HCT116 (cell line): Measurements from ENCODE around the gene KIFC3. TPM values are rescaled to one million over a fixed set of nuclear protein-coding genes. Genes with fewer than 3 reads are reported as not detected.

ENCODE experiments used
- ATAC-seq: fragments of 200-7000 bp; cut with Tn5 transposase; 2 replicates; pipeline ENCODE4 v1.9.1; 2020; ENCODE audit warnings: mild to moderate bottlenecking, moderate library complexity
- BruUV-seq: library from RNA; stranded (reverse); fragments of 400-500 nt; replicated peaks from 2 replicates; lab custom pipeline; 2021; lab: Mats Ljungman, UMichigan
- CTCF ChIA-PET: fragments of 300-600 bp; sonication (Branson Sonifier 250); formaldehyde crosslinking; loops from one replicate; lab custom pipeline; 2021; ENCODE audit warnings: antibody characterized with exemption; lab: Charles Lee
- POLR2A ChIA-PET: fragments of 300-600, 350-600 bp; sonication (Branson Sonifier 250); formaldehyde crosslinking; loops from one replicate; lab custom pipeline; 2021; ENCODE audit warnings: antibody characterized with exemption; lab: Charles Lee
- RAD21 ChIA-PET, 2 experiments: fragments of 300-600 bp; sonication (Branson Sonifier 250); formaldehyde crosslinking; loops; one replicate each; lab custom pipeline; 2023; ENCODE audit warnings: low total read pairs in 2 of 2; ENCODE audit not compliant: uncharacterized antibody in 2 of 2, unreplicated experiment in 2 of 2, low non-redundant PET in 1 of 2; lab: Charles Lee
- DNase-seq: peaks from one replicate; pipeline ENCODE4 v3.0.0-alpha.2; 2010; ENCODE audit warnings: low read depth, low spot score
- H2AFZ ChIP-seq: fragments of 200-600 bp; shearing (Covaris generic), sonication (generic); 2 replicates; pipeline ENCODE4 v1.6.1; 2017; ENCODE audit warnings: low read depth, mixed run types, mixed read lengths, antibody characterized with exemption, low read length; ENCODE audit not compliant: poor library complexity, severe bottlenecking
- H3K27ac ChIP-seq: 2 replicates; pipeline ENCODE4 v1.5.1; 2012; ENCODE audit warnings: low read depth, low read length
- H3K27me3 ChIP-seq: fragments of 200-600 bp; sonication (generic); 2 replicates; pipeline ENCODE4 v1.6.1; 2016; ENCODE audit warnings: mixed run types, low read length, mixed read lengths; ENCODE audit not compliant: insufficient read depth
- H3K36me3 ChIP-seq, 2 experiments: fragments of 200-500 bp in 1 of 2; fragments of 200-600 bp in 1 of 2; sonication (Bioruptor generic) in 1 of 2; sonication (generic) in 1 of 2; 2 replicates each; pipeline versions ENCODE4 v1.5.1 to v1.6.1; 2014 to 2016; ENCODE audit warnings: low read length in 2 of 2, inconsistent platforms in 1 of 2, mixed read lengths in 1 of 2, mixed run types in 1 of 2; ENCODE audit not compliant: insufficient read depth in 2 of 2, control insufficient read depth in 1 of 2
- H3K4me1 ChIP-seq, 2 experiments: fragments of 200-600 bp in 1 of 2; sonication (generic) in 1 of 2; 2 replicates each; pipeline versions ENCODE4 v1.5.1 to v1.6.1; 2012 to 2017; ENCODE audit warnings: low read length in 2 of 2, inconsistent platforms in 1 of 2, mild to moderate bottlenecking in 1 of 2, mixed read lengths in 1 of 2, mixed run types in 1 of 2, moderate library complexity in 1 of 2; ENCODE audit not compliant: insufficient read depth in 2 of 2, control insufficient read depth in 1 of 2
- H3K4me2 ChIP-seq: fragments of 200-600 bp; sonication (generic); 2 replicates; pipeline ENCODE4 v1.6.1; 2017; ENCODE audit warnings: mixed run types, low read length, mixed read lengths
- H3K4me3 ChIP-seq, 2 experiments: fragments of 200-600 bp in 1 of 2; sonication (generic) in 1 of 2; replicated peaks in 1 of 2; 2 replicates each; pipeline ENCODE4 v1.5.1; 2011 to 2016; ENCODE audit warnings: low read length in 2 of 2, control low read depth in 1 of 2, low read depth in 1 of 2, mild to moderate bottlenecking in 1 of 2, mixed read lengths in 1 of 2, mixed run types in 1 of 2
- H3K79me2 ChIP-seq: fragments of 200-600 bp; sonication (generic); 2 replicates; pipeline ENCODE4 v1.6.1; 2017; ENCODE audit warnings: mild to moderate bottlenecking, mixed run types, low read length, moderate library complexity, mixed read lengths; ENCODE audit not compliant: insufficient read depth
- H3K9ac ChIP-seq: fragments of 200-600 bp; sonication (generic); 2 replicates; pipeline ENCODE4 v1.6.1; 2016; ENCODE audit warnings: low read length, mixed read lengths
- H3K9me2 ChIP-seq: fragments of 200-600 bp; sonication (generic), shearing (Covaris generic); 2 replicates; pipeline ENCODE4 v1.6.1; 2017; ENCODE audit warnings: mixed run types, mild to moderate bottlenecking, moderate library complexity; ENCODE audit not compliant: insufficient read depth
- H3K9me3 ChIP-seq, 2 experiments: fragments of 200-500 bp in 1 of 2; fragments of 200-600 bp in 1 of 2; sonication (Bioruptor generic) in 1 of 2; sonication (generic) in 1 of 2; 2 replicates each; pipeline ENCODE4 v1.6.1; 2014 to 2017; ENCODE audit warnings: low read length in 2 of 2, mixed read lengths in 2 of 2, inconsistent platforms in 1 of 2, low read depth in 1 of 2, mild to moderate bottlenecking in 1 of 2, mixed run types in 1 of 2, moderate library complexity in 1 of 2; ENCODE audit not compliant: control insufficient read depth in 1 of 2, insufficient read depth in 1 of 2
- H4K20me1 ChIP-seq: fragments of 200-600 bp; sonication (generic), shearing (Covaris generic); 2 replicates; pipeline ENCODE4 v1.6.1; 2017; ENCODE audit warnings: mixed run types, mild to moderate bottlenecking, moderate library complexity; ENCODE audit not compliant: insufficient read depth
- ELF1 ChIP-seq: IDR thresholded peaks from 2 replicates; pipeline ENCODE4 v1.6.1; 2012; ENCODE audit warnings: low read depth, borderline replicate concordance
- FOSL1 ChIP-seq: IDR thresholded peaks from 2 replicates; pipeline ENCODE4 v1.6.1; 2012; ENCODE audit warnings: low read depth
- JUND ChIP-seq: IDR thresholded peaks from 2 replicates; pipeline ENCODE4 v1.6.1; 2012
- POLR2A ChIP-seq: IDR thresholded peaks from 2 replicates; pipeline ENCODE4 v1.7.0; 2011; ENCODE audit warnings: borderline replicate concordance; ENCODE audit not compliant: insufficient read depth, insufficient read length; ENCODE audit errors: extremely low read depth
- POLR2AphosphoS5 ChIP-seq: IDR thresholded peaks from 2 replicates; pipeline ENCODE4 v1.6.1; 2011; ENCODE audit warnings: mild to moderate bottlenecking, low read depth, low read length, moderate library complexity
- RAD21 ChIP-seq: IDR thresholded peaks from 2 replicates; pipeline ENCODE4 v1.6.1; 2012; ENCODE audit warnings: low read depth, mild to moderate bottlenecking
- SIN3A ChIP-seq: IDR thresholded peaks from 2 replicates; pipeline ENCODE4 v1.6.1; 2012; ENCODE audit warnings: low read depth
- SP1 ChIP-seq: IDR thresholded peaks from 2 replicates; pipeline ENCODE4 v1.6.1; 2012; ENCODE audit warnings: low read depth
- SRF ChIP-seq: IDR thresholded peaks from 2 replicates; pipeline ENCODE4 v1.6.1; 2012; ENCODE audit warnings: low read depth
- TCF7L2 ChIP-seq: IDR thresholded peaks from 2 replicates; pipeline ENCODE4 v1.7.0; 2011; ENCODE audit warnings: borderline replicate concordance, inconsistent platforms; ENCODE audit not compliant: insufficient read depth, insufficient read length; ENCODE audit errors: extremely low read depth
- YY1 ChIP-seq: IDR thresholded peaks from 2 replicates; pipeline ENCODE4 v1.6.1; 2011; ENCODE audit warnings: low read length, low read depth, moderate library complexity, mild to moderate bottlenecking; ENCODE audit not compliant: insufficient replicate concordance; ENCODE audit errors: extremely low read depth
- ZFX ChIP-seq: fragments of 450-650 bp; IDR thresholded peaks from 2 replicates; pipeline ENCODE4 v1.6.1; 2017
- ZNF274 ChIP-seq: fragments of 200-500 bp; sonication (Bioruptor generic); IDR thresholded peaks from 2 replicates; pipeline ENCODE4 v1.6.1; 2014; ENCODE audit warnings: mild to moderate bottlenecking, low read depth, low read length, inconsistent platforms
- intact Hi-C: fragments of 100-400 bp; cut with micrococcal nuclease; formaldehyde crosslinking; loops from 2 replicates; pipeline ENCODE4 v1.10.0; 2022
- total RNA-seq: library from RNA; stranded (reverse); gene quantifications from one replicate; pipeline ENCODE4 v1.2.1, GENCODE V29; 2021; ENCODE audit not compliant: unreplicated experiment
- TF ChIP-seq, protein P1 (sequence below): IDR thresholded peaks from 2 replicates; pipeline ENCODE4 v1.6.1; 2012; ENCODE audit warnings: low read depth
- TF ChIP-seq, protein P2 (sequence below): IDR thresholded peaks from 2 replicates; pipeline ENCODE4 v1.6.1; 2012
- TF ChIP-seq, protein P3 (sequence below): IDR thresholded peaks from 2 replicates; pipeline ENCODE4 v1.6.1; 2011; ENCODE audit warnings: mild to moderate bottlenecking, low read length, moderate library complexity; ENCODE audit not compliant: insufficient replicate concordance; ENCODE audit errors: extremely low read depth
- TF ChIP-seq, protein P4 (sequence below), 3 experiments: fragments of 200-600 bp in 1 of 3; sonication (generic) in 1 of 3; IDR thresholded peaks in 2 of 3; conservative IDR thresholded peaks in 1 of 3; 2 replicates each; pipeline ENCODE4 v1.5.1; 2012 to 2017; ENCODE audit warnings: low read depth in 2 of 3, low read length in 2 of 3, antibody characterized with exemption in 1 of 3, borderline replicate concordance in 1 of 3, control low read depth in 1 of 3, mild to moderate bottlenecking in 1 of 3, mixed read lengths in 1 of 3, mixed run types in 1 of 3, moderate library complexity in 1 of 3; ENCODE audit not compliant: insufficient read depth in 1 of 3

KIFC3 gene
- total RNA-seq, 1 experiment from 2014 or later = 31.9 TPM

DNA sequence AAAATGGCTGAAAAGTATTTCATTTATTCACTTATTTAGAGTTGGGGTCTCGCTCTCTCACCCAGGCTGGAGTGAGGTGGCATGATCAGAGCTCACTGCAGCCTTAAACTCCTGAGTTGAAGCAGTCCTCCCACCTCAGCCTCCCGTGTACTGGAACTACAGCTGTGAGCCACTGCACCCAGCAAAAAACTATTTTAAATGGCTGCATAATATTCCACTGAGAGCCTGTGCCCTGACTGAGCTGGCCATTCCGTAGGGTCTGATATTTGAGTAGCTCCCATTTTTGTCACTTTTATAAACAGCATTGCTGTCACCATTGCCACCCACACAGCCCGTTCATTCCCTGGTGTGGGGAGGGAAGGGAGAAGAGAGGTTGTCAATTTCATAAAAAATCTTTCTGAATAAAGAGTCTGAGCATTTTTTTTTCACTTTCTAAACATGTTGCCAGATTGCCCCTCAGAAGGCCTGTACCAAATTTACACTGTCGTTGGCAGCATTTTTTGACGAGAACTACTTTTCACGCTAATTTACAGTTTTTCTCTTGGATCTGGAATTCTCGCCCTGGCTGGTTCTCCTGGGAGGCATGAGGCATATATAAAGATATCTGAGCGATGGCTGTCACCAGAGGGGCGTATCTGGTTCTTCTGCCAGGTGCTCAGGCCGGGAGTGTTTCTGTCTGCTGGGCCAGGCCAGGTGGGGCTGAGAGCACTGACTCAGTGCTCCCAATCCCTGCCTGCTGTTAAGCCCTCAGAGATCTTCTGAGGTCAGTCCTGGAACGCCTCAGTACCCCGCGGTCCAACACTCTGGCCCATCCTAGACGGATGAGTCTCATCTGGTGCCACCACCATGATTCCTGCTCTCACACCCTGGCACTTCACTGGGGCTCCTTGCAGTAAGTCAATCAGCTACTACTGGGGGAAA, 7.2 kb upstream of the KIFC3 start:
- DNase-seq = no peak
- peak; percentile 15 for ATAC-seq
- H3K4me3 ChIP-seq = peak overlapping the region in 1 of 2 experiments; percentile 24; a peak in 2 of 4 replicates
- TF ChIP-seq YY1 (no peak), SP1 (no peak), POLR2AphosphoS5 (no peak), SIN3A (no peak), TCF7L2 (no peak), POLR2A (no peak), ELF1 (no peak), ZFX (no peak), FOSL1 (no peak), JUND (no peak), RAD21 (no peak), ZNF274 (no peak), SRF (no peak)
- TF ChIP-seq, protein P1, sequence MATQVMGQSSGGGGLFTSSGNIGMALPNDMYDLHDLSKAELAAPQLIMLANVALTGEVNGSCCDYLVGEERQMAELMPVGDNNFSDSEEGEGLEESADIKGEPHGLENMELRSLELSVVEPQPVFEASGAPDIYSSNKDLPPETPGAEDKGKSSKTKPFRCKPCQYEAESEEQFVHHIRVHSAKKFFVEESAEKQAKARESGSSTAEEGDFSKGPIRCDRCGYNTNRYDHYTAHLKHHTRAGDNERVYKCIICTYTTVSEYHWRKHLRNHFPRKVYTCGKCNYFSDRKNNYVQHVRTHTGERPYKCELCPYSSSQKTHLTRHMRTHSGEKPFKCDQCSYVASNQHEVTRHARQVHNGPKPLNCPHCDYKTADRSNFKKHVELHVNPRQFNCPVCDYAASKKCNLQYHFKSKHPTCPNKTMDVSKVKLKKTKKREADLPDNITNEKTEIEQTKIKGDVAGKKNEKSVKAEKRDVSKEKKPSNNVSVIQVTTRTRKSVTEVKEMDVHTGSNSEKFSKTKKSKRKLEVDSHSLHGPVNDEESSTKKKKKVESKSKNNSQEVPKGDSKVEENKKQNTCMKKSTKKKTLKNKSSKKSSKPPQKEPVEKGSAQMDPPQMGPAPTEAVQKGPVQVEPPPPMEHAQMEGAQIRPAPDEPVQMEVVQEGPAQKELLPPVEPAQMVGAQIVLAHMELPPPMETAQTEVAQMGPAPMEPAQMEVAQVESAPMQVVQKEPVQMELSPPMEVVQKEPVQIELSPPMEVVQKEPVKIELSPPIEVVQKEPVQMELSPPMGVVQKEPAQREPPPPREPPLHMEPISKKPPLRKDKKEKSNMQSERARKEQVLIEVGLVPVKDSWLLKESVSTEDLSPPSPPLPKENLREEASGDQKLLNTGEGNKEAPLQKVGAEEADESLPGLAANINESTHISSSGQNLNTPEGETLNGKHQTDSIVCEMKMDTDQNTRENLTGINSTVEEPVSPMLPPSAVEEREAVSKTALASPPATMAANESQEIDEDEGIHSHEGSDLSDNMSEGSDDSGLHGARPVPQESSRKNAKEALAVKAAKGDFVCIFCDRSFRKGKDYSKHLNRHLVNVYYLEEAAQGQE = no peak
- TF ChIP-seq, protein P2, sequence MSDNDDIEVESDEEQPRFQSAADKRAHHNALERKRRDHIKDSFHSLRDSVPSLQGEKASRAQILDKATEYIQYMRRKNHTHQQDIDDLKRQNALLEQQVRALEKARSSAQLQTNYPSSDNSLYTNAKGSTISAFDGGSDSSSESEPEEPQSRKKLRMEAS = no peak
- TF ChIP-seq, protein P3, sequence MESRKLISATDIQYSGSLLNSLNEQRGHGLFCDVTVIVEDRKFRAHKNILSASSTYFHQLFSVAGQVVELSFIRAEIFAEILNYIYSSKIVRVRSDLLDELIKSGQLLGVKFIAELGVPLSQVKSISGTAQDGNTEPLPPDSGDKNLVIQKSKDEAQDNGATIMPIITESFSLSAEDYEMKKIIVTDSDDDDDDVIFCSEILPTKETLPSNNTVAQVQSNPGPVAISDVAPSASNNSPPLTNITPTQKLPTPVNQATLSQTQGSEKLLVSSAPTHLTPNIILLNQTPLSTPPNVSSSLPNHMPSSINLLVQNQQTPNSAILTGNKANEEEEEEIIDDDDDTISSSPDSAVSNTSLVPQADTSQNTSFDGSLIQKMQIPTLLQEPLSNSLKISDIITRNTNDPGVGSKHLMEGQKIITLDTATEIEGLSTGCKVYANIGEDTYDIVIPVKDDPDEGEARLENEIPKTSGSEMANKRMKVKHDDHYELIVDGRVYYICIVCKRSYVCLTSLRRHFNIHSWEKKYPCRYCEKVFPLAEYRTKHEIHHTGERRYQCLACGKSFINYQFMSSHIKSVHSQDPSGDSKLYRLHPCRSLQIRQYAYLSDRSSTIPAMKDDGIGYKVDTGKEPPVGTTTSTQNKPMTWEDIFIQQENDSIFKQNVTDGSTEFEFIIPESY = no peak
- TF ChIP-seq, protein P4, sequence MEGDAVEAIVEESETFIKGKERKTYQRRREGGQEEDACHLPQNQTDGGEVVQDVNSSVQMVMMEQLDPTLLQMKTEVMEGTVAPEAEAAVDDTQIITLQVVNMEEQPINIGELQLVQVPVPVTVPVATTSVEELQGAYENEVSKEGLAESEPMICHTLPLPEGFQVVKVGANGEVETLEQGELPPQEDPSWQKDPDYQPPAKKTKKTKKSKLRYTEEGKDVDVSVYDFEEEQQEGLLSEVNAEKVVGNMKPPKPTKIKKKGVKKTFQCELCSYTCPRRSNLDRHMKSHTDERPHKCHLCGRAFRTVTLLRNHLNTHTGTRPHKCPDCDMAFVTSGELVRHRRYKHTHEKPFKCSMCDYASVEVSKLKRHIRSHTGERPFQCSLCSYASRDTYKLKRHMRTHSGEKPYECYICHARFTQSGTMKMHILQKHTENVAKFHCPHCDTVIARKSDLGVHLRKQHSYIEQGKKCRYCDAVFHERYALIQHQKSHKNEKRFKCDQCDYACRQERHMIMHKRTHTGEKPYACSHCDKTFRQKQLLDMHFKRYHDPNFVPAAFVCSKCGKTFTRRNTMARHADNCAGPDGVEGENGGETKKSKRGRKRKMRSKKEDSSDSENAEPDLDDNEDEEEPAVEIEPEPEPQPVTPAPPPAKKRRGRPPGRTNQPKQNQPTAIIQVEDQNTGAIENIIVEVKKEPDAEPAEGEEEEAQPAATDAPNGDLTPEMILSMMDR (IDR thresholded peaks at IDR 0.05 in 2 of 3, conservative IDR thresholded peaks at IDR 0.05 in 1 of 3; ENCODE audit: borderline replicate concordance in 1 of 3, insufficient read depth in 1 of 3, low read depth in 2 of 3, low read length in 2 of 3) = no peak
- TF ChIP-seq, all 23 proteins: peak for 0
- no peak overlapping the region for H2AFZ ChIP-seq
- intact Hi-C loops = no loop called here
- no peaks in the 10 kb centered on the region for H3K79me2 ChIP-seq
- H3K4me2 ChIP-seq = peak overlapping the region; percentile 69
- H3K4me1 ChIP-seq = peaks cover 50 to 64% of the 10 kb centered on the region in 2 experiments
- peak overlapping the region; percentile 71 for H3K27ac ChIP-seq
- no peaks in the 10 kb centered on the region for H3K36me3 ChIP-seq
- H3K27me3 ChIP-seq = no peaks in the 10 kb centered on the region
- H3K9ac ChIP-seq = peak overlapping the region; percentile 47
- CTCF ChIA-PET = interaction anchor here (1.3 to 2.9 kb wide), 4 partner anchors 8 to 50 kb away, joined by 3 to 15 read pairs (median 6); no protein-coding TSS in a partner anchor
- no peaks in the 10 kb centered on the region for H3K9me3 ChIP-seq
- POLR2A ChIA-PET = interaction anchor here (0.8 to 1.5 kb wide), 4 partner anchors 12 to 46 kb away, joined by 3 read pairs; no protein-coding TSS in a partner anchor
- RAD21 ChIA-PET = interaction anchor here in 1 of 2 experiments (0.6 to 1.2 kb wide), 2 partner anchors 8 to 54 kb away, joined by 3 read pairs; partner anchors contain the start of gene KIFC3
- no peaks in the 10 kb centered on the region for H3K9me2 ChIP-seq
- H4K20me1 ChIP-seq = no peaks in the 10 kb centered on the region
- BruUV-seq = TSS peak; percentile 75
